Measurements from ENCODE around the gene MAST3. TPM values are rescaled to one million over a fixed set of nuclear protein-coding genes. Genes with fewer than 3 reads are reported as not detected.

The MAST3 gene
- total and polyA plus RNA-seq, 4 donors, result 4.3 to 10.6 (median 6.7) TPM

DNA sequence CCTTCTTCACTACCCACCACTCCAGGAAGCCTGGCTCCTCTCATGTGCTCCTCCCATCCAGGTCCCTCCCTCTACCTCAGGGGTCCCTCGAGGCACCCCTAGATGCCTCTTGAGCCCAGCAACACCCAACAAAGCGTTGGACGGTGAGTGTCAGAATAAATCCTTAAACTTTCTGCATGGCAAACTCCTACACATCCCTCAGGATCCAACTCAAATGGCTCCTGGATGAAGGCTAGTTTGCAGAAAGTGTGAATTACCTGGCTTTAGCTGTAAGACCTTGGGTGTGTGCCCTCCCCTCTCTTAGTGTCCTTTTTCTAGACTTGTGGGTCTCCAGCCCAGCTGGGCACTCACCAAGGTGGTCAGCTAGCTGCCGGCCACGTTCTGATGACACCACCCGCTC is 100.8 kb downstream of the MAST3 start:
- 94% methylated on average over 6 of the region's 6 CpGs for WGBS
- no peak overlapping the region for H3K27ac ChIP-seq (ENCODE audit: low read depth in 1 of 2, low read length in 2 of 2)
- no peak overlapping the region for H3K4me3 ChIP-seq (ENCODE audit: low read depth in 1 of 3, low read length in 3 of 3)
- DNase-seq (ENCODE audit: low spot score), result no peak
- peaks cover 13 to 20% (median 17%) of the 10 kb centered on the region in 4 donors for H3K4me1 ChIP-seq (ENCODE audit: control insufficient read depth in 4 of 4, insufficient read depth in 4 of 4, low read length in 3 of 4)
- TF ChIP-seq JUND (IDR thresholded peaks at IDR 0.05), result no peak
- no peak for TF ChIP-seq RXRA (IDR thresholded peaks at IDR 0.05)
- TF ChIP-seq, protein P1, sequence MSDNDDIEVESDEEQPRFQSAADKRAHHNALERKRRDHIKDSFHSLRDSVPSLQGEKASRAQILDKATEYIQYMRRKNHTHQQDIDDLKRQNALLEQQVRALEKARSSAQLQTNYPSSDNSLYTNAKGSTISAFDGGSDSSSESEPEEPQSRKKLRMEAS (IDR thresholded peaks at IDR 0.05), result no peak
- TF ChIP-seq YY1 (IDR thresholded peaks at IDR 0.05), result no peak
- TF ChIP-seq GABPA (IDR thresholded peaks at IDR 0.05 in 1 of 2, conservative IDR thresholded peaks at IDR 0.05 in 1 of 2), result no peak
- no peak for TF ChIP-seq CTCF (IDR thresholded peaks at IDR 0.05; ENCODE audit: low read depth, low read length, missing input control)
- no peak for TF ChIP-seq SP1 (IDR thresholded peaks at IDR 0.05)
- no peak for TF ChIP-seq REST (IDR thresholded peaks at IDR 0.05)
- no peak for TF ChIP-seq FOXA2 (IDR thresholded peaks at IDR 0.05)
- no peak for TF ChIP-seq EGR1 (IDR thresholded peaks at IDR 0.05; ENCODE audit: low read depth in 2 of 2)
- TF ChIP-seq RAD21 (IDR thresholded peaks at IDR 0.05), result no peak
- peaks cover 0 to 12% (median 4%) of the 10 kb centered on the region in 4 donors for H3K36me3 ChIP-seq (ENCODE audit: control insufficient read depth in 4 of 4, insufficient read depth in 3 of 4, low read depth in 1 of 4, low read length in 3 of 4)
- no peaks in the 10 kb centered on the region for H3K27me3 ChIP-seq (ENCODE audit: control insufficient read depth in 4 of 4, insufficient read depth in 4 of 4, low read length in 3 of 4)
- H3K9ac ChIP-seq (ENCODE audit: low read depth in 1 of 2, low read length in 2 of 2), result no peak overlapping the region
- H3K9me3 ChIP-seq (ENCODE audit: control insufficient read depth in 4 of 4, low read length in 3 of 4), result no peaks in the 10 kb centered on the region

Small RNA genes within 50 kb of the gene (small RNA-seq; reads per million reads assigned to genes)
- gene IFI30, result not detected

Other genes starting within 250 kb of the MAST3 start
- 1 to 10 TPM; 4.4 to 7.1 TPM for gene JAK3, start 249.8 kb upstream of the MAST3 start, total RNA-seq
- 1 to 10 TPM in 1 of 2 donors, under 1 TPM in 1; 0.87 to 1.7 TPM for gene JAK3, start 249.8 kb upstream of the MAST3 start, polyA plus RNA-seq
- 100 to 1,000 TPM; 452 to 468 TPM for gene RPL18A, start 237.9 kb upstream of the MAST3 start, total RNA-seq
- 100 to 1,000 TPM; 487 to 870 TPM for gene RPL18A, start 237.9 kb upstream of the MAST3 start, polyA plus RNA-seq
- gene SLC5A5, start 225.8 kb upstream of the MAST3 start, total RNA-seq, result under 1 TPM in 1 of 2 donors, not detected in 1; 0.09 TPM
- gene SLC5A5, start 225.8 kb upstream of the MAST3 start, polyA plus RNA-seq, result not detected
- 10 to 100 TPM; 15.8 to 21.1 TPM for gene CCDC124, start 164.8 kb upstream of the MAST3 start, total RNA-seq
- 10 to 100 TPM; 43.0 to 59.3 TPM for gene CCDC124, start 164.8 kb upstream of the MAST3 start, polyA plus RNA-seq
- gene KCNN1, start 130.7 kb upstream of the MAST3 start, total RNA-seq, result under 1 TPM; 0.05 to 0.08 TPM
- under 1 TPM in 1 of 2 donors, not detected in 1; 0.05 TPM for gene KCNN1, start 130.7 kb upstream of the MAST3 start, polyA plus RNA-seq
- gene ARRDC2, start 89.6 kb upstream of the MAST3 start, total RNA-seq, result 10 to 100 TPM in 1 of 2 donors, 1 to 10 TPM in 1; 7.6 to 32.3 TPM
- 1 to 10 TPM; 2.7 to 5.3 TPM for gene ARRDC2, start 89.6 kb upstream of the MAST3 start, polyA plus RNA-seq
- 1 to 10 TPM; 1.3 to 2.4 TPM for gene IL12RB1, start 10.8 kb upstream of the MAST3 start, total RNA-seq
- under 1 TPM; 0.43 to 0.90 TPM for gene IL12RB1, start 10.8 kb upstream of the MAST3 start, polyA plus RNA-seq
- 10 to 100 TPM in 1 of 2 donors, 1 to 10 TPM in 1; 9.1 to 37.8 TPM for gene PIK3R2, start 55.4 kb downstream of the MAST3 start, total RNA-seq
- gene PIK3R2, start 55.4 kb downstream of the MAST3 start, polyA plus RNA-seq, result 1 to 10 TPM; 1.5 to 6.2 TPM
- 100 to 1,000 TPM in 1 of 2 donors, 10 to 100 TPM in 1; 60.2 to 129 TPM for gene IFI30, start 76.0 kb downstream of the MAST3 start, total RNA-seq
- 100 to 1,000 TPM in 1 of 2 donors, 10 to 100 TPM in 1; 89.0 to 130 TPM for gene IFI30, start 76.0 kb downstream of the MAST3 start, polyA plus RNA-seq
- 10 to 100 TPM in 1 of 2 donors, 1 to 10 TPM in 1; 3.6 to 12.1 TPM for gene MPV17L2, start 95.4 kb downstream of the MAST3 start, total RNA-seq
- gene MPV17L2, start 95.4 kb downstream of the MAST3 start, polyA plus RNA-seq, result 10 to 100 TPM; 16.1 to 28.0 TPM
- under 1 TPM; 0.33 to 0.84 TPM for gene RAB3A, start 106.3 kb downstream of the MAST3 start, total RNA-seq
- 1 to 10 TPM in 1 of 2 donors, under 1 TPM in 1; 0.74 to 1.7 TPM for gene RAB3A, start 106.3 kb downstream of the MAST3 start, polyA plus RNA-seq
- gene PDE4C, start 128.7 kb downstream of the MAST3 start, total RNA-seq, result under 1 TPM; 0.51 to 0.75 TPM
- under 1 TPM in 1 of 2 donors, not detected in 1; 0.23 TPM for gene PDE4C, start 128.7 kb downstream of the MAST3 start, polyA plus RNA-seq
- 1 to 10 TPM in 1 of 2 donors, under 1 TPM in 1; 0.19 to 2.4 TPM for gene IQCN, start 176.7 kb downstream of the MAST3 start, total RNA-seq
- gene IQCN, start 176.7 kb downstream of the MAST3 start, polyA plus RNA-seq, result under 1 TPM; 0.43 to 0.64 TPM
- gene JUND, start 183.8 kb downstream of the MAST3 start, total RNA-seq, result 100 to 1,000 TPM in 1 of 2 donors, 10 to 100 TPM in 1; 36.9 to 103 TPM
- gene JUND, start 183.8 kb downstream of the MAST3 start, polyA plus RNA-seq, result 10 to 100 TPM; 12.8 to 46.7 TPM
- gene LSM4, start 225.3 kb downstream of the MAST3 start, total RNA-seq, result 100 to 1,000 TPM in 1 of 2 donors, 10 to 100 TPM in 1; 42.4 to 100 TPM
- gene LSM4, start 225.3 kb downstream of the MAST3 start, polyA plus RNA-seq, result 10 to 100 TPM; 68.4 to 81.9 TPM
- 10 to 100 TPM; 21.5 to 48.3 TPM for gene PGPEP1, start 242.8 kb downstream of the MAST3 start, total RNA-seq
- 10 to 100 TPM; 15.8 to 30.8 TPM for gene PGPEP1, start 242.8 kb downstream of the MAST3 start, polyA plus RNA-seq

Measured in liver (tissue), 10 donors.